ENCODE data around the gene HELQ. TPM values are rescaled to one million over a fixed set of nuclear protein-coding genes. Genes with fewer than 3 reads are reported as not detected.

HELQ gene
- total RNA-seq, 2 donors from 2014 or later: 8.8 to 10.7 TPM

DNA sequence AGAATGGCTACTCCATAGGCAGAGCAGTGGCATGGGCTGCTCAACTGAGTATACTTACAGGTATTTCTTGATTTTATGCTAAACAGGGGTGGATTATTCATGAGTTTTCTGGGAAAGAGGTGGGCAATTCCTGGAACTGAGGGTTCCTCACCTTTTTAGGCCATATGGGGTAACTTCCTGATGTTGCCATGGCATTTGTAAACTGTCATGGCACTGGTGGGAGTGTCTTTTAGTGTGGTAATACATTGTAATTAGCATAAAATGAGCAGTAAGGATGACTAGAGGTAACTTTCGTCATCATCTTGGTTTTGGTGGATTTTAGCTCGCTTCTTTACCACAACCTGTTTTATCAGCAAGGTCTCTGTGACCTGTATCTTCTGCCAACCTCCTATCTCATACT, 72.8 kb downstream of the HELQ start:
- no peaks in the 10 kb centered on the region for H3K27me3 ChIP-seq
- no peak overlapping the region for H3K4me3 ChIP-seq
- TF ChIP-seq CTCF (IDR thresholded peaks at IDR 0.05): no peak
- no peak for DNase-seq (ENCODE audit: low spot score)
- H3K9me3 ChIP-seq: peaks cover 0 to 6% of the 10 kb centered on the region in 2 donors
- no peak overlapping the region for H3K27ac ChIP-seq
- no peaks in the 10 kb centered on the region for H3K4me1 ChIP-seq
- H3K36me3 ChIP-seq: no peaks in the 10 kb centered on the region

- Histone ChIP-seq H3K27ac (no peak overlapping the region), H3K9me3 (peaks cover 0 to 6% of the 10 kb centered on the region in 2 donors), H3K36me3 (no peaks in the 10 kb centered on the region), H3K27me3 (no peaks in the 10 kb centered on the region), H3K4me3 (no peak overlapping the region), H3K4me1 (no peaks in the 10 kb centered on the region)
- no peak for DNase-seq (ENCODE audit: low spot score)
- TF ChIP-seq CTCF (IDR thresholded peaks at IDR 0.05): no peak
Measured at GRCh38 chr4:83381173-83381572, 74.5 kb downstream of the HELQ start.

GRCh38 chr4:83378419-83378818, 77.2 kb downstream of the HELQ start:
- Histone ChIP-seq H3K27me3 (no peaks in the 10 kb centered on the region), H3K27ac (no peak overlapping the region), H3K9me3 (peaks cover 0 to 6% of the 10 kb centered on the region in 2 donors)

DNA sequence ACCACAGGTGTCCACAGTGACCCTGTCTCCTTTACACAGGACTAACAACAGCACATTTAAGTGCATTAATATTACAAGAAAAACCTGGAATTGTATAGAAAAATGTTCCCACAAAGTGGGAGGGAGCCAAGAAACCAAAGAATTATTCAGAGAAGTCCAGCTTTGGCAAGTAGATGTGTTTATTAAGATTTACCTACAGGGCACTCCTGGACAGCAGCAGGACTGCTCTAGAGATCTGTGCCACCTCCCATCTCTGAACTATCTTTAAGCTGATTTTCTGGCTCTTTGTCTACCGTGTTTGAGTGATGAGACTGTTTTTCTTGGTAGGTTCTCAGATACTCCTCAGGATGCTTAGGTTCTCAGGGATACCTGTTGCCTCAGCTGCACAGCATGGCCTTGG, 82.7 kb downstream of the HELQ start:
- H3K4me1 ChIP-seq: no peaks in the 10 kb centered on the region
- no peaks in the 10 kb centered on the region for H3K9me3 ChIP-seq
- no peak for TF ChIP-seq CTCF (IDR thresholded peaks at IDR 0.05)
- no peaks in the 10 kb centered on the region for H3K27me3 ChIP-seq
- no peaks in the 10 kb centered on the region for H3K36me3 ChIP-seq
- no peak overlapping the region for H3K27ac ChIP-seq
- H3K4me3 ChIP-seq: no peak overlapping the region
- no peak for DNase-seq (ENCODE audit: low spot score)

More at GRCh38 chr4:83378419-83378818, 77.2 kb downstream of the HELQ start:
- no peak overlapping the region for H3K4me3 ChIP-seq
- no peak for DNase-seq (ENCODE audit: low spot score)
- H3K4me1 ChIP-seq: no peaks in the 10 kb centered on the region
- TF ChIP-seq CTCF (IDR thresholded peaks at IDR 0.05): no peak
- no peaks in the 10 kb centered on the region for H3K36me3 ChIP-seq

GRCh38 chr4:83371936-83372335, 83.7 kb downstream of the HELQ start:
- H3K4me1 ChIP-seq: no peaks in the 10 kb centered on the region
- DNase-seq (ENCODE audit: low spot score): no peak
- H3K9me3 ChIP-seq: no peaks in the 10 kb centered on the region
- no peaks in the 10 kb centered on the region for H3K36me3 ChIP-seq
- no peak overlapping the region for H3K4me3 ChIP-seq
- no peaks in the 10 kb centered on the region for H3K27me3 ChIP-seq
- no peak for TF ChIP-seq CTCF (IDR thresholded peaks at IDR 0.05)
- no peak overlapping the region for H3K27ac ChIP-seq

GRCh38 chr4:83371235-83371634, 84.4 kb downstream of the HELQ start:
- no peak overlapping the region for H3K27ac ChIP-seq
- no peaks in the 10 kb centered on the region for H3K36me3 ChIP-seq
- H3K9me3 ChIP-seq: no peaks in the 10 kb centered on the region
- TF ChIP-seq CTCF (IDR thresholded peaks at IDR 0.05): no peak
- DNase-seq (ENCODE audit: low spot score): no peak
- no peaks in the 10 kb centered on the region for H3K27me3 ChIP-seq
- no peaks in the 10 kb centered on the region for H3K4me1 ChIP-seq
- H3K4me3 ChIP-seq: no peak overlapping the region
